GM18526 (cell line): ENCODE measurements around the gene ASIC3.

Experiments used
- POLR2A ChIP-seq: IDR thresholded peaks from 3 replicates; pipeline ENCODE4 v1.6.1; 2011; ENCODE audit not compliant: insufficient read length; ENCODE audit errors: extremely low read depth

ASIC3 gene

GRCh38 chr7:151080067-151080521 is 31.8 kb downstream of the ASIC3 start:
- TF ChIP-seq POLR2A = no peak

- TF ChIP-seq POLR2A = peak; percentile 86
These were observed 32.3 kb downstream of the ASIC3 start, which contains the start of gene FASTK for GRCh38 chr7:151080522-151081169. FASTK (minus strand) TSS chr7:151080809; CDS start chr7:151080766, 43 bp downstream.

- no peak for TF ChIP-seq POLR2A
These were observed 33.1 kb downstream of the ASIC3 start for GRCh38 chr7:151081170-151082101.

- no peak for TF ChIP-seq POLR2A
These were observed 34.1 kb downstream of the ASIC3 start for GRCh38 chr7:151082141-151083070.

GRCh38 chr7:151083071-151083823 is 34.9 kb downstream of the ASIC3 start, which contains the start of gene TMUB1:
TMUB1 (minus strand) TSS chr7:151083493; CDS start chr7:151082563, 930 bp downstream.
- peak; percentile 57 for TF ChIP-seq POLR2A

GRCh38 chr7:151083824-151084160 is 35.5 kb downstream of the ASIC3 start:
- no peak for TF ChIP-seq POLR2A

GRCh38 chr7:151085329-151085690 is 37.0 kb downstream of the ASIC3 start:
- TF ChIP-seq POLR2A = no peak

GRCh38 chr7:151085691-151086620 is 37.6 kb downstream of the ASIC3 start, which contains the start of gene AGAP3:
AGAP3 (plus strand) TSS chr7:151086475; CDS start chr7:151086742, 267 bp downstream.
- TF ChIP-seq POLR2A = peak; percentile 64

GRCh38 chr7:151086802-151087244 is 38.5 kb downstream of the ASIC3 start:
- no peak for TF ChIP-seq POLR2A

GRCh38 chr7:151087245-151088018 is 39.1 kb downstream of the ASIC3 start:
- peak; percentile 40 for TF ChIP-seq POLR2A

GRCh38 chr7:151088019-151088855 is 39.9 kb downstream of the ASIC3 start:
- TF ChIP-seq POLR2A = no peak
